ENCODE measurements around the gene CCDC110. TPM values are rescaled to one million over a fixed set of nuclear protein-coding genes. Genes with fewer than 3 reads are reported as not detected.

CCDC110 gene
- total and polyA plus RNA-seq, 2 of the 13 experiments (the other 11 are each of a cell fraction or from before 2014, with no cell fraction given): not detected

GRCh38 chr4:185504098-185505047 lies 32.8 kb upstream of the CCDC110 start (continued):
- TF ChIP-seq USF2 (IDR thresholded peaks at IDR 0.05; ENCODE audit: low read depth, low read length) (no peak), USF2 (CRISPR knock-in tag; IDR thresholded peaks at IDR 0.05; ENCODE audit: borderline replicate concordance) (peak; percentile 78; the same call in 1 of the 2 replicates), SCMH1 (CRISPR knock-in tag; IDR thresholded peaks at IDR 0.05; ENCODE audit: borderline replicate concordance) (no peak), REL (CRISPR knock-in tag; conservative IDR thresholded peaks at IDR 0.05) (no peak), HOXA7 (CRISPR knock-in tag; IDR thresholded peaks at IDR 0.05) (no peak), ZNF138 (CRISPR knock-in tag; IDR thresholded peaks at IDR 0.05; ENCODE audit: low read depth) (no peak), E2F5 (CRISPR knock-in tag; conservative IDR thresholded peaks at IDR 0.05) (no peak), ZNF414 (CRISPR knock-in tag; IDR thresholded peaks at IDR 0.05) (no peak), PPARG (CRISPR knock-in tag; conservative IDR thresholded peaks at IDR 0.05) (peak; percentile 81), ZNF598 (CRISPR knock-in tag; IDR thresholded peaks at IDR 0.05; ENCODE audit: borderline replicate concordance) (no peak), GLMP (CRISPR knock-in tag; IDR thresholded peaks at IDR 0.05; ENCODE audit: borderline replicate concordance) (no peak), YEATS4 (CRISPR knock-in tag; IDR thresholded peaks at IDR 0.05; ENCODE audit: borderline replicate concordance) (peak; percentile 71), GMEB2 (CRISPR knock-in tag; IDR thresholded peaks at IDR 0.05; ENCODE audit: low read depth) (no peak), CHCHD3 (CRISPR knock-in tag; IDR thresholded peaks at IDR 0.05) (no peak), ZNF614 (CRISPR knock-in tag; IDR thresholded peaks at IDR 0.05; ENCODE audit: borderline replicate concordance) (peak; percentile 83), ZBTB42 (CRISPR knock-in tag; IDR thresholded peaks at IDR 0.05) (peak; percentile 26; the same call in 1 of the 2 replicates), FOXP4 (CRISPR knock-in tag; IDR thresholded peaks at IDR 0.05) (peak; percentile 71), ZNF34 (CRISPR knock-in tag; IDR thresholded peaks at IDR 0.05; ENCODE audit: borderline replicate concordance) (0 out of 2 replicates have a peak, but pooled peaks have one; percentile 29), SRSF1 (optimal IDR thresholded peaks at IDR 0.05; ENCODE audit: low read depth, low read length) (no peak)
